Raji (cell line): ENCODE results near the gene ALG3.

ENCODE experiments used
- POLR2A ChIP-seq: IDR thresholded peaks from 2 replicates; pipeline ENCODE4 v1.6.1; 2011; ENCODE audit warnings: low read depth, low read length, control low read depth; ENCODE audit not compliant: insufficient read depth

ALG3 gene

GRCh38 chr3:184198509-184198908, 50.3 kb downstream of the ALG3 start:
- TF ChIP-seq POLR2A = no peak

GRCh38 chr3:184196536-184196935, 52.2 kb downstream of the ALG3 start:
- no peak for TF ChIP-seq POLR2A

- no peak for TF ChIP-seq POLR2A
These were observed 54.7 kb downstream of the ALG3 start for GRCh38 chr3:184193991-184194539.

GRCh38 chr3:184192889-184193288, 55.9 kb downstream of the ALG3 start:
- no peak for TF ChIP-seq POLR2A
